Lower leg skin (tissue), 4 donors: Measurements from ENCODE around the gene NANOS1. TPM values are rescaled to one million over a fixed set of nuclear protein-coding genes. Genes with fewer than 3 reads are reported as not detected.

Source experiments
- DNase-seq, 2 donors: peaks; one replicate each; pipeline ENCODE4 v3.0.0-alpha.2; 2019; ENCODE audit warnings: low spot score in 2 of 2
- H3K4me3 ChIP-seq: fragments of 200-600 bp; sonication (generic); 2 replicates; pipeline ENCODE4 v1.5.1; 2017; ENCODE audit warnings: mild to moderate bottlenecking, low read depth; ENCODE audit not compliant: poor library complexity, severe bottlenecking
- POLR2A ChIP-seq, 2 donors: fragments of 450-650 bp; IDR thresholded peaks; one replicate each; pipeline ENCODE4 v1.6.1; 2016 to 2017; ENCODE audit warnings: antibody characterized with exemption in 2 of 2, mild to moderate bottlenecking in 1 of 2, moderate library complexity in 1 of 2
- WGBS, 2 donors: methylation state at CpG; one replicate each; pipeline ENCODE4 v1.1.5; 2018; 5-methylcytosine and 5-hydroxymethylcytosine counted together
- intact Hi-C: fragments of 100-400 bp; cut with DNase I; formaldehyde crosslinking; loops from one replicate; pipeline ENCODE4 v1.15.0; 2023; ENCODE audit warnings: low total_unique reads
- total RNA-seq, 4 donors: library from RNA; depleted of rRNA; stranded (reverse); fragments of >200 nt; gene quantifications; one replicate each; pipeline ENCODE4 v1.1.0, GENCODE V29; 2016
- TF ChIP-seq, protein P1 (sequence below), 3 donors: fragments of 450-650 bp; IDR thresholded peaks; one replicate each; pipeline ENCODE4 v1.5.1; 2016; ENCODE audit warnings: antibody characterized with exemption in 3 of 3, mild to moderate bottlenecking in 3 of 3, moderate library complexity in 2 of 3

NANOS1 gene
- total RNA-seq, 4 donors from 2014 or later, result 0.34 to 3.6 (median 1.3) TPM

DNA sequence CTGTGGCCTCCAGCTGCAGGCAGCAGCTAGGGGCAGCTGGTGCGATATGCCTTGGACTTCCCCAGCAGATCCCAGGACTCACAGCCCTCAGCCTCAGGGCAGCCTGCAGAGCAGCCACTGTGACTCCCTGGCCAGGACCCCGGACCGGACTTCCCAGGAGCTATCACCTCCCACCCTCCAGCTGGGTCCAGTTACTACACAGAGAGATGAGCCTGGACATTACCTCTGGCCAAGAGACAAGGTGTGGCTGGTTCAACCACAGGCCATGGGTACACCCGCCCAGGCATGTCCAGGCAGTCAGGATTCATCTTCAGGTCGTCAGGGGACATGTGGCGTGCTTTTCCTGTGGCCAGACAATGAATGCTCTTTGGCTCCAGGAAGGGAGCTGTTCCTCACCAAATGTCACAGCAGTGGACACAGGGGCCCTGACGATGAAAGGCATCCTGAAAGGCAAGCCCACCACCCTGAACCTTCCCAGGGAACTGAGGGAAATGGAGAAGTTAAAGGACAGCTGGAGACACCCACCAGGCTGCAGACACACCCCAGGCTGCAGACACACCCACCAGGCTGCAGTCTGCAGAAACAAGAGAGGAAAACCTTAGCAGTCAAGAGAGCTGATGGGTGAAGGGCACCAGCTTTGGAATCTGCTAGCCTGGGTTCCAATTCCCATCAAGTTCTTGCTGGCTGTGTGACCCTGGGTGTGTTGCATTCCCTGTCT lies 25.8 kb upstream of the NANOS1 start:
- TF ChIP-seq, protein P1, sequence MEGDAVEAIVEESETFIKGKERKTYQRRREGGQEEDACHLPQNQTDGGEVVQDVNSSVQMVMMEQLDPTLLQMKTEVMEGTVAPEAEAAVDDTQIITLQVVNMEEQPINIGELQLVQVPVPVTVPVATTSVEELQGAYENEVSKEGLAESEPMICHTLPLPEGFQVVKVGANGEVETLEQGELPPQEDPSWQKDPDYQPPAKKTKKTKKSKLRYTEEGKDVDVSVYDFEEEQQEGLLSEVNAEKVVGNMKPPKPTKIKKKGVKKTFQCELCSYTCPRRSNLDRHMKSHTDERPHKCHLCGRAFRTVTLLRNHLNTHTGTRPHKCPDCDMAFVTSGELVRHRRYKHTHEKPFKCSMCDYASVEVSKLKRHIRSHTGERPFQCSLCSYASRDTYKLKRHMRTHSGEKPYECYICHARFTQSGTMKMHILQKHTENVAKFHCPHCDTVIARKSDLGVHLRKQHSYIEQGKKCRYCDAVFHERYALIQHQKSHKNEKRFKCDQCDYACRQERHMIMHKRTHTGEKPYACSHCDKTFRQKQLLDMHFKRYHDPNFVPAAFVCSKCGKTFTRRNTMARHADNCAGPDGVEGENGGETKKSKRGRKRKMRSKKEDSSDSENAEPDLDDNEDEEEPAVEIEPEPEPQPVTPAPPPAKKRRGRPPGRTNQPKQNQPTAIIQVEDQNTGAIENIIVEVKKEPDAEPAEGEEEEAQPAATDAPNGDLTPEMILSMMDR (IDR thresholded peaks at IDR 0.05), result no peak
- no peak for TF ChIP-seq POLR2A (IDR thresholded peaks at IDR 0.05)
- intact Hi-C loops, result no loop called here
- no peak overlapping the region for H3K4me3 ChIP-seq
- no peak for DNase-seq
- WGBS, 2 donors, result 39 to 44% methylated on average over 4 to 5 of the region's 7 CpGs

DNA sequence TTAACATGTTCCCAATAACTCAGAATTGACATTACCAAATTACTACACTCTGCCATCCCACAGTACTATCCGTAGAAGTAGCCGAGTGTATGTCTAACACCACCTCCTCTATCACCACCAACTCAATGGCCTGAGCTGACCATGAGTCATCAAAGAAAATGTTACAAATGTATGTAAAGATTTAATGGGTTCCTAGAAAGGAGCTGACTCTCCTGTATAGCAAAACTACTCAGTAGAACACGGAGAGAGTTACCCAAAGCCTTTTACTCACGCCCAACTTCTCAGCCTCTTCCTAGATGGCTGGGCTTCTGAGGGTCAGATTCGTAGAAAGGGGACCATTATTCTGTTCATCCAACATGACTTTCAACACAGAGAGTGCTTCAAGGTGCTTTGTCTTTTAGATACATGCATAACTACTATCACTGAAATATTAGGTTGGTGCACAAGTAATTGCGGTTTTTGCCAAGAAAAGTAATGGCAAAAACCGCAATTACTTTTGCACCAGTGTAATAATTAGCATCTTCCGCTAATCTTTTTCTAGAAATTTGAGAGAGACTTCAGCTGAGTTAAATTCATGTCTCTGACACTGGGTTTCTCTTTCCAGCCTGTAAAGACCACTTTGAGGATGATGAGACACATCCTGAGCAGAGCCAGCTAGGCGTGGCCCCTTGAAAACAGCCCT lies 24.0 kb upstream of the NANOS1 start:
- intact Hi-C loops, result no loop called here
- 82 to 87% methylated on average over 9 of the region's 9 CpGs for WGBS, 2 donors
- TF ChIP-seq POLR2A (IDR thresholded peaks at IDR 0.05), result no peak
- TF ChIP-seq, protein P1 (IDR thresholded peaks at IDR 0.05), result no peak
- no peak overlapping the region for H3K4me3 ChIP-seq
- DNase-seq, result no peak

DNA sequence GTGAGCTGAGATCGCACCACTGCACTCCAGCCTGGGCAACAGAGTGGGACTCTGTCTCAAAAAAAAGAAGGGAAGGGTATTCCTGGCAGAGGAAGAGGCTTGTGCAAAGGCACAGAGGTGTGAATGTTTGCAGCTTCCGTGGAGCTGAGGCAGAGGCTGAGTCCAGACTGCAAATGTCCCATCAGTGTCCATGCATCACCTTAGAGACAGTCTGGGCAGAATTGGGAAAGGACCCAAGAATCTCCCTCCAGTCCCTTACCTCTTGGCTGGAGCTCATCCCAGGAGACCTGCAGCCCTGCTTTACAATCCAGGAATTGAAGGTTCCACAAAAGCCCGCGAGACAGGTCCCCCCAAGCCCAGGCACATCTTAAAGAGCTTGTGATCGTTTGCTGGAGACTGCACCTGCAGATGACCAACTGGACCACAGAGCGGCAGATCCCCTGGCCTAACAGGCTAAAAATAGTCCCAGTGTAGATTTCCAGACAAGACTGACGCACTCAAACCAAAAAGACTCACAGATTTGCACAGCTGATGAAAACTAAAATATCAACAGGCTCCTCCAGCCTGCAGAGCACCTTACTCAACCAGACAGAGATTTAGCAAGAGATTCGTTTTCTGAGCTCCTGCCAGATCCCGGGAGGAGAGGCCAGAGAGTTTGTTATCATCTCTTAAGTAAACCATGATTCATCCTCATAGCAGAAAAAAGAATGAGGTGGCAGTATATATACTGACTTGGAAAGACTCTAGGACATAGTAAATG lies 22.9 kb upstream of the NANOS1 start:
- TF ChIP-seq POLR2A (IDR thresholded peaks at IDR 0.05), result no peak
- peak in 1 of 2 donors; percentile 78 for DNase-seq
- no peak overlapping the region for H3K4me3 ChIP-seq
- intact Hi-C loops, result no loop called here
- WGBS, 2 donors, result 33 to 36% methylated on average over 9 of the region's 9 CpGs

DNA sequence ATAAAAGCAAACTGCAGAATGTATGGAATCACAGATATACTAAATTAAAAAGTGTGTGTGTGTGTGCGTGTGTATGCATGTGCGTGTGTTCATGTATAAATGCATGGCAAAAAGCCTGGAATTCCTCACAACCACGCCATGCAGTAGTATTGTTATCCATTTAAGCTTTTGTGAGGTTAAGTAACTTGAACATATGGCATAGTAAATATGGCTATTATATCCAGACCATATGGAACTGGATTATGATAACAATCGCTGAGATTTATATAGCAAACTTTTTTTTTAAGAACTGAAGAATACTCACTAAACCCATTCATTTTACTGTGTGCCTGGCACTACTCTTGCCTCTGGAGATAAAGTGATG lies 22.3 kb upstream of the NANOS1 start:
- H3K4me3 ChIP-seq, result no peak overlapping the region
- 34 to 40% methylated on average over 4 of the region's 4 CpGs for WGBS, 2 donors
- DNase-seq, result no peak
- intact Hi-C loops, result no loop called here
- TF ChIP-seq POLR2A (IDR thresholded peaks at IDR 0.05), result no peak
- TF ChIP-seq, protein P1 (IDR thresholded peaks at IDR 0.05), result no peak

DNA sequence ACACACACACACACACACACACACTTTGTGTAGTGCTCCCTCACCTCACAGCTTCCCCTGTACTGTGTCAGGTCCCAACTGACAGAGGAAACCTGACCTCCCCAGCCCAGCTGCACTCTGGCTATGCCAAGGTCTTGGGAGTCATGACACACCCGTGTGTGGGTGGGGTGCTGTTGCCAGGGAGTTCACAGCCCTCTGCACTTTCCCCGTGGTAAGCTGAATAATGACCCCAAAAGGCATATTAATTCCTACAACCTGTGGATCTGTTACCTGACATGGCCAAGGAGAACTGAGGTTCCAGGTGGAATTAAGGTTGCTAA lies 8.9 kb upstream of the NANOS1 start:
- TF ChIP-seq, protein P1 (IDR thresholded peaks at IDR 0.05), result no peak
- TF ChIP-seq POLR2A (IDR thresholded peaks at IDR 0.05), result no peak
- DNase-seq, result no peak
- no peak overlapping the region for H3K4me3 ChIP-seq
- intact Hi-C loops, result no loop called here
- 18 to 23% methylated on average over 2 of the region's 2 CpGs for WGBS, 2 donors

DNA sequence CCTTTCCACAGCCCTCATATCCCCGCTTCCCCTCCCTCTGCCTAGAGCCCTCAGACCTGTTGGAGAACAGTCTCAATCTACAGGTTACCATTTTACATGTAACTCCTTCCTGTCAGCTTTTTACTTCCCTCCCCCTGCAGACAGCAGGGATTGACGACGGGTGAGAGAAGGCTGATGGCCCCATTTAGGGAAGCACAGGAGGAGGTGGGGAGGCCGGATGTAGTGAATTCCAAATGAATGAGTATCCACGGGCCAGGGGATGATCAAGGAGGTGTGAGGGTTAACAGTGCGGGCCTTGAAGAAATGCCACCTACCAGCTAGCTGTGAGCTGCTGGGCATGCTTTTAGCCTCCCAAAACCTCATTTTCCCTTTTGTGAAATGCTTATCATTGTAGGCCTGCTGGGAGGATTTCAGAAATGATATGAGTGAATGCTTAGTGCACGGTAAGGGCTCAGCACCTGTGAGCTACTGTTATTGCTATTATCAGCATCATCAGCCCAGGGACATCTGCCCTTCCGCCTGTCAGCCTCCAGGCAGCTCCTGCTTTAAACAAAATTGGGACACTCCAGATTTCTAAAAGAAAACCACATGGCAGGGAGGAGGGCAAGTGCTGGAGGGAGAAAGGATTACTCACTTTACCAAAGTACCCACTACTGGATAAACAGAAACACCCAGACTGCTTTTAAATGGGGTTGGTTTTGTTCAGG lies 6.5 kb upstream of the NANOS1 start:
- no peak for TF ChIP-seq POLR2A (IDR thresholded peaks at IDR 0.05)
- TF ChIP-seq, protein P1 (IDR thresholded peaks at IDR 0.05), result no peak
- H3K4me3 ChIP-seq, result no peak overlapping the region
- no peak for DNase-seq
- intact Hi-C loops, result no loop called here
- 53 to 56% methylated on average over 8 of the region's 8 CpGs for WGBS, 2 donors
